GM12878 (cell line): ENCODE measurements around the gene ASF1B.

ENCODE experiments used
- PBX3 ChIP-seq: IDR thresholded peaks from 2 replicates; pipeline ENCODE4 v1.6.1; 2011; ENCODE audit warnings: mild to moderate bottlenecking, low read depth, low read length, moderate library complexity; ENCODE audit not compliant: insufficient replicate concordance
- POLR2A ChIP-seq: IDR thresholded peaks from 2 replicates; pipeline ENCODE4 v1.6.1; 2011; ENCODE audit warnings: low read depth, mild to moderate bottlenecking, low read length
- POLR2AphosphoS5 ChIP-seq: IDR thresholded peaks from 2 replicates; pipeline ENCODE4 v1.6.1; 2011; ENCODE audit warnings: mild to moderate bottlenecking, low read length, inconsistent platforms
- ZBTB11 ChIP-seq: fragments of 450-650 bp; formaldehyde crosslinking; IDR thresholded peaks from 2 replicates; pipeline ENCODE4 v1.5.0; 2022; ENCODE audit warnings: mild to moderate bottlenecking, missing genetic modification characterization
- ZNF274 ChIP-seq: IDR thresholded peaks from one replicate; pipeline ENCODE4 v1.8.0; 2011; ENCODE audit not compliant: insufficient read length, insufficient read depth
- TF ChIP-seq, protein P1 (sequence below), 3 experiments: IDR thresholded peaks in 2 of 3; conservative IDR thresholded peaks in 1 of 3; 2 replicates each; pipeline ENCODE4 v1.5.1; 2011; ENCODE audit warnings: low read depth in 3 of 3, low read length in 3 of 3, mild to moderate bottlenecking in 3 of 3, control low read depth in 2 of 3, moderate library complexity in 2 of 3, inconsistent platforms in 1 of 3, mixed read lengths in 1 of 3; ENCODE audit not compliant: control insufficient read depth in 2 of 3, insufficient read depth in 1 of 3; ENCODE audit errors: extremely low read depth in 1 of 3

DNA sequence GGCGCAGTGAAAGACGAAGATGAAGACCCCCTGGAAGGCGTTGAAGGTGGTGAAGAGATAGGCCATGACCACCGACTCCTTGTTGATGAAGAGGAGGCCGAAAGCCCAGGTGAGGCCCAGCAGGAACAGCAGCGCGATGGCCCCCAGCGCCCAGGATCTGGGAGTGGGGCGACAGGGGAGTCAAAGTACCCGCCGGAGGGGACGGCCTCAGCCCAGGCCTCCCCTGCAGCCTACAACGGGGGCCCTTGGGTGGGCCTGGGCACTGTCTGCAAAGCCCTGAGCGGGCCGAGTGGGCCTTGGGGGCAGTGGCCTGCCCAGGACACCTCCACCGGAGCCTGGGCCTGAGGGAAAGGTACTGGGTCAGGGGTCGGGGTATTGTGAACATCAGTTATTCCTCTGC, 19.0 kb upstream of the ASF1B start:
- TF ChIP-seq, protein P1, sequence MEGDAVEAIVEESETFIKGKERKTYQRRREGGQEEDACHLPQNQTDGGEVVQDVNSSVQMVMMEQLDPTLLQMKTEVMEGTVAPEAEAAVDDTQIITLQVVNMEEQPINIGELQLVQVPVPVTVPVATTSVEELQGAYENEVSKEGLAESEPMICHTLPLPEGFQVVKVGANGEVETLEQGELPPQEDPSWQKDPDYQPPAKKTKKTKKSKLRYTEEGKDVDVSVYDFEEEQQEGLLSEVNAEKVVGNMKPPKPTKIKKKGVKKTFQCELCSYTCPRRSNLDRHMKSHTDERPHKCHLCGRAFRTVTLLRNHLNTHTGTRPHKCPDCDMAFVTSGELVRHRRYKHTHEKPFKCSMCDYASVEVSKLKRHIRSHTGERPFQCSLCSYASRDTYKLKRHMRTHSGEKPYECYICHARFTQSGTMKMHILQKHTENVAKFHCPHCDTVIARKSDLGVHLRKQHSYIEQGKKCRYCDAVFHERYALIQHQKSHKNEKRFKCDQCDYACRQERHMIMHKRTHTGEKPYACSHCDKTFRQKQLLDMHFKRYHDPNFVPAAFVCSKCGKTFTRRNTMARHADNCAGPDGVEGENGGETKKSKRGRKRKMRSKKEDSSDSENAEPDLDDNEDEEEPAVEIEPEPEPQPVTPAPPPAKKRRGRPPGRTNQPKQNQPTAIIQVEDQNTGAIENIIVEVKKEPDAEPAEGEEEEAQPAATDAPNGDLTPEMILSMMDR (IDR thresholded peaks at IDR 0.05 in 2 of 3, conservative IDR thresholded peaks at IDR 0.05 in 1 of 3; ENCODE audit: control insufficient read depth in 2 of 3, extremely low read depth in 1 of 3, insufficient read depth in 1 of 3, low read depth in 3 of 3, low read length in 3 of 3) = no peak
- TF ChIP-seq ZNF274 (no peak), POLR2AphosphoS5 (no peak), POLR2A (no peak), PBX3 (no peak), ZBTB11 (CRISPR knock-in tag) (no peak)
